Stimulated activated CD4-positive, alpha-beta T cell treated with anti-CD3 and anti-CD28 coated beads, TNF-alpha, amount 100 ng/mL, for 4 hours (primary cell): ENCODE measurements around the gene SLC2A6.

Experiments used
- DNase-seq, 3 experiments: peaks; one replicate each; pipeline ENCODE4 v3.0.0-alpha.2; 2020; ENCODE audit warnings: low read depth in 3 of 3

The SLC2A6 gene

GRCh38 chr9:133496861-133497842, 18.3 kb upstream of the SLC2A6 start:
- DNase-seq, result no peak

GRCh38 chr9:133495327-133496293, 16.7 kb upstream of the SLC2A6 start:
- no peak for DNase-seq

- DNase-seq, result no peak
Measured at GRCh38 chr9:133494636-133495326, 15.9 kb upstream of the SLC2A6 start.

- no peak for DNase-seq
Measured at GRCh38 chr9:133493845-133494540, 15.1 kb upstream of the SLC2A6 start.

GRCh38 chr9:133493428-133493827, 14.5 kb upstream of the SLC2A6 start:
- DNase-seq, result no peak

GRCh38 chr9:133492061-133493021, 13.4 kb upstream of the SLC2A6 start:
- DNase-seq, result no peak

GRCh38 chr9:133491656-133491925, 12.7 kb upstream of the SLC2A6 start:
- no peak for DNase-seq

GRCh38 chr9:133490865-133491655, 12.2 kb upstream of the SLC2A6 start:
- no peak for DNase-seq

- DNase-seq, result no peak
Measured at GRCh38 chr9:133490201-133490681, 11.3 kb upstream of the SLC2A6 start.

- no peak for DNase-seq
Measured at GRCh38 chr9:133489253-133490190, 10.6 kb upstream of the SLC2A6 start.

GRCh38 chr9:133488686-133489252, 9.9 kb upstream of the SLC2A6 start:
- no peak for DNase-seq

GRCh38 chr9:133487331-133487725, 8.4 kb upstream of the SLC2A6 start:
- no peak for DNase-seq

- no peak for DNase-seq
Measured at GRCh38 chr9:133485531-133486260, 6.8 kb upstream of the SLC2A6 start.

GRCh38 chr9:133484671-133485437, 6.0 kb upstream of the SLC2A6 start:
- no peak for DNase-seq

GRCh38 chr9:133483611-133484010, 4.7 kb upstream of the SLC2A6 start:
- DNase-seq, result no peak
